NCI-H82 treated with DMSO at 0.1 percent for 48 hours (cell line): ENCODE measurements around the gene P4HA1.
"Not testable (repeated sequence)": the region's sequence is repeated elsewhere in the genome, so short reads cannot be mapped to it uniquely, and the experiment has no call there.

Experiments used
- DNase-seq: peaks from one replicate; lab custom pipeline; 2025; ENCODE audit not compliant: unreplicated experiment; lab: John Stamatoyannopoulos, UW

P4HA1 gene

GRCh38 chr10:73043766-73044377 lies 52.8 kb downstream of the P4HA1 start:
- no peak for DNase-seq

DNA sequence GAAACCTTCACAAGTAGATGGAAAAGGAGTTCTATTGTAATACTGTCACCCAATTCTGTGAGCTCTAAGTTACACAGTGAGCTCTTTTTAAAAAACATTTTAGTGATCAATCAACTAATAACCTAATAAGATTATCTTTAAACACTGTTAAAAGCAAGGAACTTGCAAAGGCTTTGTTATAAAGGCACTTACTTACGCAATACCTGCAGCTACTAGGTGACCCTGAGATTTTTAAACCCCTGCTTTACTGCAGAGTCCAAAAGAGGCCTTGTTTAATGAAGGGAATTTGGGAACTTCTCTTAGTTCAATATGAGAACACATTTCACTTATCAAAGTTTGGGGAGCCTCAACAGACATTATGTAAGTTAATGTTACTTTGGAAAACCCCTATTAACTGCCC lies 53.3 kb downstream of the P4HA1 start:
- no peak for DNase-seq

DNA sequence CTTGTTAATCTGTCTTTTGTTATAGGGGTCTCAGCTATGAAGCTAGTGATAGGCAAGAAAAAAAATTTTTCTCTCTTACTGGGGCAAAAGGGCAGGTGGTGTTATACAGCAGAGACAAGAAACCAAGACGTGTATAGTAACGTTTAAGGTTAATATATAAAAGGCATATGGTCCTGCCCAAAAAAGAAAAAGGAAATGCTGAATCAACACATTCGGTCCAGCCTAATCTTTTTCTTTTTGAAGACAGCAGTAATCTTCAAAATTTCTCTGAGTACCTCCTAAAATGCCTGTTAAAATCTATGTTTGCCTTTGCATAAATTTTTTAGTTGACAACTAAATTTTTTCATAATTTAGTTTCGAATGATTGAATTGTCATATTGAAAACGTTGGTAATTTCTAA lies 54.5 kb downstream of the P4HA1 start:
- no peak for DNase-seq

DNA sequence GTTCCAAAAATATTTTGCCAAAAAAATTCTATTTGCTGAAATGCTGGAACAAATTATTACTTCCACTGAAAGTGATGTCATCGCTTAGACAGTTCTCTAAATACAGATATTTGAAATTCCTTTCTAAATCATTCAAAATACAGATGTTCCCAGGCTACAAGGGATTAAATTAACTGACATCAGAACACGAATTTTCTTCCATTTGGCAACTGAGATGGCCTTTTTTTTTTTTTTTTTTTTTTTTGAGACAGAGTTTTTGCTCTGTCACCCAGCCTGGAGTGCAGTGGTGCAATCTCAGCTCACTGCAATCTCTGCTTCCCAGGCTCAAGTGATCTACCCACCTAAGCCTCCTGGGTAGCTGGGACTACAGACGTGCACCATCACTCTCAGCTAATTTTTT lies 57.0 kb downstream of the P4HA1 start:
- DNase-seq: no peak

DNA sequence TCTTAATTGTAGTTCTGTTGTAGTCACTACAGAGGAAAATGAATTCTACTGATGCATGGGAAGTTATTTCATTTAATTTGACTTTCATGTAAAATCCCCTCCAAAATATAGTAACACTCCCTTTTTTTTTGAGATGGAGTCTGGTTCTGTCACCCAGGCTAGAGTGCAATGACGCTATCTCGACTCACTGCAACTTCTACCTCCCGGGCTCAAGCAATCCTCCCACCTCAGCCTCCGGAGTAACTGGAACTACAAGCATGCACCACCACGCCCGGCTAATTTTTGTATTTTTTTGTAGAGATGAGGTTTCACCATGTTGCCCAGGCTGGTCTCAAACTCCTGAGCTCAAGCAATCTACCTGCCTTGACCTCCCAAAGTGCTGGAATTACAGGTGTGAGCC lies 60.4 kb downstream of the P4HA1 start:
- not testable (repeated sequence) for DNase-seq

DNA sequence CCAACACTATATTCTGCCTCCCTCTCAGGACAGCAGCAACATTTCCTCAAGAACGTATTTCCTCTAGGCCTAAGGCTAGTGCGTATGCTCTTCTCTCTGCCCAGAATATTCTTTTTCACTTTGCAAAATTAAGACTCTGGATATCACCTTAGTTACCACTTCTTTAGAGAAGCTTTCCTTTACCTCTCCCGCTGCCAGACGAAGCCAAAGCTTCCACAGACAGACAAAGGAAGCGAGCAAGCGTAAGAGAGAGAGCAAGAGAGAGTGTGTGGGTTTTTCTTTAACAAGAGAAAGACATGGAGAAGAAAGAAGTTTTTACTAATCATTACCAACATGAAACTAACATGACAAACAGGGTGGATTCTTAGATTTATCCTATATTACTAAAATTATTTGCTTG lies 64.1 kb downstream of the P4HA1 start:
- DNase-seq: no peak

DNA sequence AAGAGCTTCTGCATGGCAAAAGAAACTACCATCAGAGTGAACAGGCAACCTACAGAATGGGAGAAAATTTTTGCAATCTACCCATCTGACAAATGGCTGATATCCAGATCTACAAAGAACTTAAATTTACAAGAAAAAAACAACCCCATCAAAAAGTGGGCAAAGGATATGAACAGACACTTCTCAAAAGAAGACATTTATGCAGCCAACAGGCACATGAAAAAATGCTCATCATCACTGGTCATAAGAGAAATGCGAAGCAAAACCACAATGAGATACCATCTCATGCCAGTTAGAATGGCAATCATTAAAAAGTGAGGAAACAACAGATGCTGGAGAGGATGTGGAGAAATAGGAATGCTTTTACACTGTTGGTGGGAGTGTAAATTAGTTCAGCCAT lies 70.0 kb downstream of the P4HA1 start:
- not testable (repeated sequence) for DNase-seq

- not testable (repeated sequence) for DNase-seq
Measured at GRCh38 chr10:73023455-73024070, 73.1 kb downstream of the P4HA1 start.

GRCh38 chr10:73022961-73023360 lies 73.7 kb downstream of the P4HA1 start:
- DNase-seq: not testable (repeated sequence)

GRCh38 chr10:73021538-73022164 lies 75.0 kb downstream of the P4HA1 start:
- not testable (repeated sequence) for DNase-seq

- no peak for DNase-seq
Measured at GRCh38 chr10:73021050-73021449, 75.6 kb downstream of the P4HA1 start.

DNA sequence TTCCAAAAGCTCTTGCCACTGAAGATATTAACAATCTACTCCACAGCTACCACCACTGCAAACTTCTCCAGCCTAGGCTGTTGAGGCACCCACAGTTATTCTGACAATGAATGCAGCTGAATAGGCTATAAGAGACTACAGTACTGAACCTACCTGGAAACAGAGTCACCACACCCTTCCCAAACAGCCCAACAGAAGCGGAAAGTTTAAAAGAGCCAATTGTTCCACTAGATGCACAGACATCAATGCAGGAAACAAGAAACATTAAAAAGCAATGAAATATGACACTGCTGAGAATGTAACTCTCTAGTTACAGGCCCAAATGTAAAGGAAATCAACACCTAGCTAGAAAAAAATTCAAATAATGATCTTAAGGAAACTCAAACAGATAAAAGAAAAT lies 77.6 kb downstream of the P4HA1 start:
- no peak for DNase-seq

DNA sequence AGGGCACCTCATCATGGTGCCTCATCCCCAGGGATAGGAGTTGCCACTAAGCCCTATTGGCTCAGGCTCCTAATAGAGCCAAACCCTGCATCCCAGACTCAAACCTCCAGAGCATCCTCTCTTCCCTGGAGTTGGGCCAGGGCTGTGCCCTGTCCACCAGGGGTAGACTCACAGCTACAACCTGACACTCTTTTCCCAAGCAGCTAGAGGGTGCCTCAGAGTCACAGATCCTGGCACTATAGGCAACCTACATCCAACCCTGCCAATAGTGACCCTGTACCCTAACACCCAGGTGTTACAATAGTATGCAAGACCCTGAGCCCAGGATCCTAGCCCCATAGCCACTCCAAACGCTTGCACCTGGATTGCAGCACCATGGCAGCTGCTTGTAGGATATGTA lies 78.0 kb downstream of the P4HA1 start:
- DNase-seq: no peak

- no peak for DNase-seq
Measured at GRCh38 chr10:73017955-73018480, 78.6 kb downstream of the P4HA1 start.

DNA sequence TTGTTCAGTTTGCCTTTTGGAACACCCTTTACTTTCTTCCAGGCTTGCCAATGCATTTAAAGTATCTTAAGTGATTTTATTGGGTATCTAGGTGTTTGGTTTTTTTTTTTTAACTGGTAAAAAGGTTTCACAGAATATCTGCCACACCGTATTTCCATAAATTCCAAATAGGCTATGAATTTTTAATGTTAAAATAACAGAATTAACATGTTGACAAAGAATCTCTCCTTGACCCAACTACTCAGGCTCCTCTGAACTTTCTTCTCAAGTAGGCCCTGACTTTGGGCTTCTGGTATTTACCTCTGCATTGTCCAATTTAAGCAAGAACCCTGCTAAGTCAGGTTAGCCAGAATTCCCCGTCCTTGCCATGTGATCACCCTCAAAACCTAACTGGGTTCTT lies 80.9 kb downstream of the P4HA1 start:
- DNase-seq: no peak

DNA sequence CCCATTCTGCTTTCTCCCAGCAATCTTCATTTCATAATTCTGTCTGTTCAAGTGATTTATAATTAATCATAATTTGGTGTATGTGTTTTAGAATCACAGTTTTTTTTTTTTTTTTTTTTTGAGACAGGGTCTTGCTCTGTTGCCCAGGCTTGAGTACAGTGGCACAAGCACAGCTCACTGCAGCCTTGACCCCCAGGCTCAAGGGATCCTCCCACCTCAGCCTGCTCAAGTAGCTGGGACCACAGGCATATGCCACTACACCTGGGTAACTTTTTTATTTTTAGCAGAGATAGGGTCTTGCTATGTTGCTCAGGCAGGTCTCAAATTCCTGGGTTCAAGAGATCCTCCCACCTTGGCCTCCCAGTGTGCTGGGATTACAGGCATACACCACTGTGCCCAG lies 92.8 kb downstream of the P4HA1 start:
- DNase-seq: no peak

DNA sequence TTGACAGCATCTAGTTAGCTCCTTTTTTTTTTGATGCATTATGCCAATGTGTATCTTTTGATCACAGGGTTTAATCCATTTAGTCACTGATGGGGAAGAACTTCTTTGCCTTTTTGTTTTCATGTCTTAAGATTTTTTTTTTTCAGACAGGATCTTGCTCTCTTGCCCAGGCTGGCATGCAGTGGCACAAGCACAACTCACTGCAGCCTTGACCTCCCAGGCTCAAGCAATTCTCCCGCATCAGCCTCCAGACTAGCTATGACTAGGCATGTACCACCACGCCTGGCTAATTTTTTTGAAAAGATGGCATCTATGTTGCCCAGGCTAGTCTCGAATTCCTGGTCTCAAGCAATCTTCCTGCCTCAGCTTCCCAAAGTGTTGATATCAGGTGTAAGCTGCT lies 95.7 kb downstream of the P4HA1 start:
- DNase-seq: no peak

DNA sequence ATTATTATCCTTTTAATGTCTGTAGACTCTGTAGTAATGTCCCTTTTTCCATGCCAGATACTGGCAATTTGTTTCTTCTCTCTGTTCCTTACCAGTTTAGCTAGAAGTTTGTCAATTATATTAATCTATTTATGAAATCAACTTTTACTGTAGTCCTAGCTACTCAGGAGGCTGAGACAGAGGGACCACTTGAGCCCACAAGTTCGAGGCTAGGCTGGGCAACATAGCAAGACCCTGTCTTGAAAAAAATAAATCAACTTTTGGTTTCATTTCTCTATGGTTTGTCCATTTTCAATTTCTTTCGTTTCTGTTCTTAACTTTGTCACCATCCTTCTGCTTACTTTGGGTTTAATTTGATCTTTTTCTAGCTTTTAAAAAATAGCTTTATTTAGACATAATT lies 99.6 kb downstream of the P4HA1 start:
- no peak for DNase-seq

- not testable (repeated sequence) for DNase-seq
Measured at GRCh38 chr10:72995459-72995858, 101.2 kb downstream of the P4HA1 start.

DNA sequence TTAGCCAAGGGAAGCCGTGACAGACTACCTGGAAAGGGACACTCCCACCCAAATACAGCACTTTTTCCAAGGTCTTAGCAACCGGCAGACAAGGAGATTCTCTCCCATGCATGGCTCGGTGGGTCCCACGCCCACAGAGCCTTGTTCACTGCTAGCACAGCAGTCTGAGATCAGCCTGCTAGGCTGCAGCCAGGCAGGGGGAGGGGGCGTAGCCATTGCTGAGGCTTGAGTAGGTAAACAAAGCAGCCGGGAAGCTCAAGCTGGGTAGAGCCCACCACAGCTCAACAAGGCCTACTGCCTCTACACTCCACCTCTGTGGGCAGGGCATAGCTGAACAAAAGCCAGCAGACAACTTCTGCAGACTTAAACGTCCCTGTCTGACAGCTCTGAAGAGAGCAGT lies 106.9 kb downstream of the P4HA1 start:
- DNase-seq: not testable (repeated sequence)

DNA sequence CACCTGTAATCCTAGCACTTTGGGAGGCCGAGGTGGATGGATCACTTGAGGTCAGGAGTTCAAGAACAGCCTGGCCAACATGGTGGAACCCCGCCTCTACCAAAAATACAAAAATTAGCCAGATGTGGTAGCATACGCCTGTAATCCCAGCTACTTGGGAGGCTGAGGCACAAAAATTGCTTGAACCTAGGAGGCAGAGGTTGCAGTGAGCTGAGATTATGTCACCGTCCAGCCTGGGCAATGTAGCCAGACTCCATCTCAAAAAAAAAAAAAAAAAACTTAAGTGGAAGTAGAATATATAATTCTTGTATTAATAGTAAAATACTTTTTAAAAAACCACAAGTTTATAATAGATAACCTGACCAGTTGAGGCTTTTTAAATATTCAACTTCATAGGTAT lies 112.0 kb downstream of the P4HA1 start:
- DNase-seq: not testable (repeated sequence)

DNA sequence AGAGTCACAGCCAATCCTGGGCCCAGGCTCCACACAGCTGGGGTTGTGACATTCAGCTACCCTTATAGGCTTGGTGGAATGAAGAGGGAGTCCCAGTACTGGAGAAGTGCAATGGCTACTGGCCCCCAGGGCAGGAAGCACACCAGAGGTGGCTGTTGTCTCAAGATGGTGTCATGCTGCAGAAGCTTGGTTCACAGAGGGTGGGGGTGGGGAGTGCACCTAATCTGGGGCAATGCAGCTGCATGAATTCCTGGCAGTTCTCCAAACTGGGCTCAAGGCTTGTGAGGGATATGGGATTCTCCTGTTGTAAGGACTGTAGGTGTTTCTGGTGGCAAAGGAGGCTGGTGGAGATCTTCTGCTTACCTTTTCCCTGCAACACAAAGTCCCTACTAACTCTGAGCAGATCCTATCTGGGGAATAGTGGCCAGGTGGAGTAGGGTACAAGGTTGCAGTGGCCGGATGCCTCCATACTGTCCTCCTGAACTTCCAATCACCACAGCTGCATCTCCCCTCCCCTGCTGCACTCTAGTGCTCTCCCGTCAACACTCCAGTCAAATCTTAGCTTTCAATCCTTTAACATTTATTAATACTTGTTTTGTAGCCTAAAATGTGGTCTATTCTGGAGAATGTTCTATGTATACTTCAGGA lies 114.7 kb downstream of the P4HA1 start:
- DNase-seq: peak; percentile 18
